HepG2 (cell line): ENCODE results near the gene SLC50A1. TPM values are rescaled to one million over a fixed set of nuclear protein-coding genes. Genes with fewer than 3 reads are reported as not detected.

Source experiments
- ATF2 ChIP-seq: sonication (generic); formaldehyde crosslinking; IDR thresholded peaks from 2 replicates; pipeline ENCODE4 v1.4.0; 2020; ENCODE audit warnings: missing genetic modification reagents
- BORCS8-MEF2B ChIP-seq: sonication (generic); formaldehyde crosslinking; IDR thresholded peaks from 2 replicates; pipeline ENCODE4 v1.8.0; 2022; ENCODE audit warnings: mild to moderate bottlenecking, missing genetic modification reagents
- BRCA1 ChIP-seq: sonication (generic); formaldehyde crosslinking; IDR thresholded peaks from 2 replicates; pipeline ENCODE4 v1.4.0; 2020; ENCODE audit warnings: missing genetic modification reagents
- CBFB ChIP-seq: sonication (generic); formaldehyde crosslinking; IDR thresholded peaks from 2 replicates; pipeline ENCODE4 v1.4.0; 2020; ENCODE audit warnings: missing genetic modification reagents
- CEBPB ChIP-seq: IDR thresholded peaks from 2 replicates; pipeline ENCODE4 v1.6.1; 2011; ENCODE audit warnings: low read depth, low read length, improper control_type of control experiment, borderline replicate concordance
- CEBPZ ChIP-seq: IDR thresholded peaks from 2 replicates; pipeline ENCODE4 v1.6.1; 2012; ENCODE audit warnings: low read length, improper control_type of control experiment
- DBP ChIP-seq: sonication (generic); formaldehyde crosslinking; IDR thresholded peaks from 2 replicates; pipeline ENCODE4 v1.4.0; 2020; ENCODE audit warnings: missing genetic modification reagents; ENCODE audit errors: not compliant biosample characterization
- DMTF1 ChIP-seq: sonication (generic); formaldehyde crosslinking; IDR thresholded peaks from 2 replicates; pipeline ENCODE4 v1.4.0; 2020; ENCODE audit warnings: mild to moderate bottlenecking, missing genetic modification reagents
- HDAC1 ChIP-seq: sonication (generic); formaldehyde crosslinking; IDR thresholded peaks from 2 replicates; pipeline ENCODE4 v1.5.1; 2020; ENCODE audit warnings: mild to moderate bottlenecking, missing genetic modification reagents
- HMG20B ChIP-seq: conservative IDR thresholded peaks from 2 replicates; pipeline ENCODE4 v1.6.1; 2016; ENCODE audit warnings: missing genetic modification reagents, missing compliant biosample characterization
- PATZ1 ChIP-seq: sonication (generic); formaldehyde crosslinking; IDR thresholded peaks from 2 replicates; pipeline ENCODE4 v1.4.0; 2020; ENCODE audit warnings: missing genetic modification reagents
- RARA ChIP-seq: IDR thresholded peaks from 2 replicates; pipeline ENCODE4 v1.6.1; 2016; ENCODE audit warnings: missing genetic modification reagents, missing compliant biosample characterization
- SMAD1 ChIP-seq: sonication (generic); formaldehyde crosslinking; IDR thresholded peaks from 2 replicates; pipeline ENCODE4 v1.4.0; 2020; ENCODE audit warnings: missing genetic modification reagents, low read depth, mild to moderate bottlenecking, borderline replicate concordance
- SMARCE1 ChIP-seq: fragments of 450-650 bp; IDR thresholded peaks from 2 replicates; pipeline ENCODE4 v1.6.1; 2017; ENCODE audit warnings: borderline replicate concordance
- ZNF292 ChIP-seq: sonication (generic); formaldehyde crosslinking; IDR thresholded peaks from 2 replicates; pipeline ENCODE4 v1.8.1; 2022; ENCODE audit warnings: mild to moderate bottlenecking, low read depth, missing genetic modification reagents, borderline replicate concordance
- ZNF484 ChIP-seq: sonication (generic); formaldehyde crosslinking; IDR thresholded peaks from 2 replicates; pipeline ENCODE4 v1.5.1; 2020; ENCODE audit warnings: mild to moderate bottlenecking, low read depth, missing genetic modification reagents, borderline replicate concordance
- ZNF607 ChIP-seq: sonication (generic); formaldehyde crosslinking; IDR thresholded peaks from 2 replicates; pipeline ENCODE4 v1.5.1; 2020; ENCODE audit warnings: missing genetic modification reagents, mild to moderate bottlenecking, borderline replicate concordance
- ZNF772 ChIP-seq: sonication (generic); formaldehyde crosslinking; IDR thresholded peaks from 2 replicates; pipeline ENCODE4 v1.5.0; 2020; ENCODE audit warnings: mild to moderate bottlenecking, missing genetic modification reagents
- polyA plus RNA-seq, 8 experiments: library from polyadenylated mRNA; depleted of rRNA in 3 of 8; stranded (reverse) in 7 of 8; unstranded in 1 of 8; fragments of >200 nt; fragmentation: Illumina TruSeq in 4 of 8; extraction: Trizol in 4 of 8; gene quantifications; 2 replicates each; pipeline versions ENCODE4 v1.2.1 to v1.2.3, GENCODE V29; 2011 to 2016; ENCODE audit warnings: low read depth in 4 of 8, missing spikeins in 1 of 8, mixed read lengths in 1 of 8; ENCODE audit not compliant: insufficient read depth in 1 of 8
- total RNA-seq, 5 experiments: library from RNA; depleted of rRNA; stranded (reverse); fragments of >200 nt; fragmentation: Illumina TruSeq; extraction: Trizol; gene quantifications; 2 replicates each; pipeline ENCODE4 v1.2.3, GENCODE V29; 2016; ENCODE audit warnings: low read depth in 1 of 5

SLC50A1 gene
- total and polyA plus RNA-seq, 2 of the 13 experiments (the other 11 are each of a cell fraction or from before 2014, with no cell fraction given): 22.5 to 46.8 TPM

GRCh38 chr1:155139895-155140629 lies 4.4 kb downstream of the SLC50A1 start, which contains the start of gene DPM3 (continued):
- TF ChIP-seq ZNF292 (CRISPR knock-in tag) (peak; percentile 32; the same call in 1 of the 2 replicates), RARA (CRISPR knock-in tag) (no peak; the same call in 1 of the 2 replicates), HMG20B (no peak), ZNF484 (CRISPR knock-in tag) (no peak), SMAD1 (no peak), PATZ1 (CRISPR knock-in tag) (peak; percentile 57), BORCS8-MEF2B (0 out of 2 replicates have a peak, but pooled peaks have one; percentile 15), DMTF1 (CRISPR knock-in tag) (no peak), CEBPB (no peak), HDAC1 (CRISPR knock-in tag) (peak; percentile 29; the same call in 1 of the 2 replicates), SMARCE1 (no peak), ZNF607 (CRISPR knock-in tag) (peak; percentile 30; the same call in 1 of the 2 replicates), CBFB (CRISPR knock-in tag) (peak; percentile 28; the same call in 1 of the 2 replicates), BRCA1 (CRISPR knock-in tag) (no peak), CEBPZ (no peak), ZNF772 (peak; percentile 20; the same call in 1 of the 2 replicates), ATF2 (CRISPR knock-in tag) (peak; percentile 59; the same call in 1 of the 2 replicates), DBP (no peak)
